Common myeloid progenitor, CD34-positive (primary cell): ENCODE data around the gene MKLN1.
A peak's percentile ranks its signal among the peaks of the same experiment; 100 is the strongest.
"Not testable (repeated sequence)": the region's sequence is repeated elsewhere in the genome, so short reads cannot be mapped to it uniquely, and the experiment has no call there.

ENCODE experiments used
- CTCF ChIA-PET: fragments of 350-600 bp; sonication (Branson Sonifier 250); formaldehyde crosslinking; loops from one replicate; lab custom pipeline; 2021; ENCODE audit warnings: antibody characterized with exemption; lab: Charles Lee
- POLR2A ChIA-PET: fragments of 350-600 bp; sonication (Branson Sonifier 250); formaldehyde crosslinking; loops from one replicate; lab custom pipeline; 2021; ENCODE audit warnings: antibody characterized with exemption; lab: Charles Lee
- DNase-seq, 3 donors: peaks; one replicate each; pipeline versions ENCODE4 v3.0.0 to v3.0.0-alpha.2; 2013
- H3K27ac ChIP-seq, 2 experiments: 1 replicate in 1 of 2; 2 replicates in 1 of 2; pipeline ENCODE4 v1.7.0; 2013; ENCODE audit warnings: inconsistent platforms in 2 of 2, low read length in 2 of 2, mild to moderate bottlenecking in 2 of 2, low read depth in 1 of 2, moderate library complexity in 1 of 2; ENCODE audit not compliant: severe bottlenecking in 2 of 2, insufficient read depth in 1 of 2, poor library complexity in 1 of 2
- H3K27me3 ChIP-seq, 5 experiments: replicated peaks in 2 of 5; 1 replicate in 3 of 5; 2 replicates in 2 of 5; pipeline versions ENCODE4 v1.6.1 to v1.7.0; 2013; ENCODE audit warnings: low read length in 4 of 5, mild to moderate bottlenecking in 2 of 5, moderate library complexity in 2 of 5, inconsistent platforms in 1 of 5; ENCODE audit not compliant: insufficient read depth in 5 of 5, control insufficient read depth in 4 of 5
- H3K36me3 ChIP-seq, 4 experiments: 1 replicate in 2 of 4; 2 replicates in 2 of 4; pipeline versions ENCODE4 v1.6.1 to v1.7.0; 2013; ENCODE audit warnings: low read length in 3 of 4, control low read depth in 1 of 4, mild to moderate bottlenecking in 1 of 4; ENCODE audit not compliant: control insufficient read depth in 4 of 4, insufficient read depth in 4 of 4
- H3K4me1 ChIP-seq, 4 experiments: 1 replicate in 3 of 4; 2 replicates in 1 of 4; pipeline versions ENCODE4 v1.6.1 to v1.7.1; 2013; ENCODE audit warnings: low read length in 3 of 4, mild to moderate bottlenecking in 3 of 4, control low read depth in 1 of 4, inconsistent platforms in 1 of 4, moderate library complexity in 1 of 4; ENCODE audit not compliant: control insufficient read depth in 4 of 4, insufficient read depth in 4 of 4; ENCODE audit errors: control extremely low read depth in 1 of 4
- H3K4me3 ChIP-seq, 7 experiments: 1 replicate in 4 of 7; 2 replicates in 3 of 7; pipeline versions ENCODE4 v1.5.1 to v1.7.0; 2013; ENCODE audit warnings: mild to moderate bottlenecking in 7 of 7, low read length in 6 of 7, moderate library complexity in 6 of 7, inconsistent platforms in 2 of 7, low read depth in 2 of 7, control low read depth in 1 of 7; ENCODE audit not compliant: insufficient read depth in 4 of 7, control insufficient read depth in 1 of 7; ENCODE audit errors: extremely low read depth in 1 of 7
- H3K9me3 ChIP-seq, 5 experiments: 1 replicate in 4 of 5; 2 replicates in 1 of 5; pipeline versions ENCODE4 v1.6.1 to v1.7.1; 2013; ENCODE audit warnings: low read length in 4 of 5, mild to moderate bottlenecking in 2 of 5, inconsistent platforms in 1 of 5, low read depth in 1 of 5, moderate library complexity in 1 of 5; ENCODE audit not compliant: control insufficient read depth in 4 of 5, insufficient read depth in 2 of 5; ENCODE audit errors: control extremely low read depth in 1 of 5
- WGBS: methylation state at CpG from one replicate; pipeline ENCODE4 v1.1.5; 2013; ENCODE audit not compliant: insufficient coverage; 5-methylcytosine and 5-hydroxymethylcytosine counted together

The MKLN1 gene

DNA sequence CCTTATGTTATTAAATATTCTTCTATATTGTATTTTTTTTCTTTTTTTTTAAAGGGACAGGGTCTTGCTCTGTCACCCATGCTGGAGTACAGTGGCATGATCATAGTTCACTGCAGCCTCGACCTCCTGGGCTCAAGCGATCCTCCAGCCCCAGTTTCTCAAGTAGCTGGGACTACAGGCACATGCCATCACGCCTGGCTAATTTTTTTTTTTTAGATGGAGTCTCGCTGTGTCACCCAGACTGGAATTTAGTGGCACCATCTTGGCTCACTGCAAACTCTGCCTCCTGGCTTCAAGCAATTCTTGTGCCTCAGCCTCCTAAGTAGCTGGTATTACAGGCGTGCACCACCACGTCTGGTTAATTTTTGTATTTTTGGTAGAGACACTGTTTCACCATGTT, 5.1 kb downstream of the MKLN1 start:
- Histone ChIP-seq H3K9me3 (peaks cover 0 to 29% (median 6%) of the 10 kb centered on the region in 5 experiments), H3K4me1 (peaks cover 13 to 19% (median 16%) of the 10 kb centered on the region in 4 experiments)
- H3K27ac ChIP-seq, H3K4me3 ChIP-seq, CTCF ChIA-PET, H3K27me3 ChIP-seq, H3K36me3 ChIP-seq, DNase-seq: not testable (repeated sequence)
- POLR2A ChIA-PET = interaction anchor here (0.6 kb wide), 1 partner anchor 12 kb away, joined by 3 read pairs; no protein-coding TSS in a partner anchor
- 100% methylated on average over 5 of the region's 6 CpGs for WGBS

GRCh38 chr7:131335639-131336381, 8.1 kb downstream of the MKLN1 start:
- ChIA-PET CTCF (interaction anchor here (1.2 to 1.7 kb wide), 6 partner anchors 9 to 57 kb away, joined by 3 to 5 read pairs (median 4); no protein-coding TSS in a partner anchor), POLR2A (interaction anchor here (0.6 to 2.1 kb wide), 3 partner anchors 10 to 375 kb away, joined by 3 to 4 read pairs (median 4); no protein-coding TSS in a partner anchor)
- Histone ChIP-seq H3K4me3 (no peak overlapping the region), H3K27me3 (no peaks in the 10 kb centered on the region), H3K36me3 (peaks cover 3 to 10% (median 10%) of the 10 kb centered on the region in 4 experiments), H3K4me1 (peaks cover 0 to 2% (median 0%) of the 10 kb centered on the region in 4 experiments), H3K9me3 (peaks cover 0 to 45% (median 10%) of the 10 kb centered on the region in 5 experiments), H3K27ac (no peak overlapping the region)
- no peak for DNase-seq
- WGBS = no CpG with 5 or more reads among the region's 2 CpGs

- Histone ChIP-seq H3K4me3 (no peak overlapping the region), H3K36me3 (peaks cover 3 to 13% (median 10%) of the 10 kb centered on the region in 4 experiments), H3K9me3 (peaks cover 0 to 45% (median 10%) of the 10 kb centered on the region in 5 experiments), H3K27ac (no peak overlapping the region), H3K27me3 (no peaks in the 10 kb centered on the region), H3K4me1 (peaks cover 0 to 2% (median 0%) of the 10 kb centered on the region in 4 experiments)
- CTCF ChIA-PET = interaction anchor here (0.5 to 1.7 kb wide), 6 partner anchors 10 to 56 kb away, joined by 3 to 5 read pairs (median 4); no protein-coding TSS in a partner anchor
- peak; percentile 25 to 73 (median 63) for DNase-seq
- 100% methylated on average over 1 of the region's 2 CpGs for WGBS
- POLR2A ChIA-PET = interaction anchor here (1.5 to 2.1 kb wide), 2 partner anchors 8 to 10 kb away, joined by 3 to 4 read pairs; no protein-coding TSS in a partner anchor
These were observed 9.3 kb downstream of the MKLN1 start for GRCh38 chr7:131336956-131337355.

DNA sequence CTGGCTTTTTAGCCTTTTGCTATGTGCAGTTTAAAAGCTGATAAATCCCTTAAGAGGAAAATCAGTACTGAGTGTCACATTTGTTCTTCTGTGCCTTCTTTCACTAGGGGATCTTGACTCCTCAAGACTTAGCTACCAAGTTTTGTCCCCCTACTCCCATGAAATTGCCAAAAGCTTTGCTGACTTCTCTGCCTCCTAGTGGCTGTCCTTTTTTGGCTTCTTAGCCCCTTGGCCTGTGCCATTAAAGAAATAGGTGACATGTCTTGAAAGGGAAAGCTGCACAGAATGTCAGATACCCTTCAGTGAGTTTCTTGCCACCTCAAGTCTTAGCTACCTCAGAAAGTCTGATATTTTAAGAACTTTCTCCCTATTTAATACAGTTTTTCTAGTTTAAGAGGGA, 10.5 kb downstream of the MKLN1 start:
- Histone ChIP-seq H3K4me3 (no peak overlapping the region), H3K4me1 (peaks cover 0 to 2% (median 0%) of the 10 kb centered on the region in 4 experiments), H3K27me3 (no peaks in the 10 kb centered on the region), H3K27ac (no peak overlapping the region), H3K9me3 (peaks cover 0 to 45% (median 10%) of the 10 kb centered on the region in 5 experiments), H3K36me3 (peaks cover 3 to 16% (median 7%) of the 10 kb centered on the region in 4 experiments)
- CTCF ChIA-PET = interaction anchor here (1.0 to 1.4 kb wide), 2 partner anchors 9 to 442 kb away, joined by 3 to 4 read pairs; no protein-coding TSS in a partner anchor
- no peak for DNase-seq
- POLR2A ChIA-PET = no interaction called here

DNA sequence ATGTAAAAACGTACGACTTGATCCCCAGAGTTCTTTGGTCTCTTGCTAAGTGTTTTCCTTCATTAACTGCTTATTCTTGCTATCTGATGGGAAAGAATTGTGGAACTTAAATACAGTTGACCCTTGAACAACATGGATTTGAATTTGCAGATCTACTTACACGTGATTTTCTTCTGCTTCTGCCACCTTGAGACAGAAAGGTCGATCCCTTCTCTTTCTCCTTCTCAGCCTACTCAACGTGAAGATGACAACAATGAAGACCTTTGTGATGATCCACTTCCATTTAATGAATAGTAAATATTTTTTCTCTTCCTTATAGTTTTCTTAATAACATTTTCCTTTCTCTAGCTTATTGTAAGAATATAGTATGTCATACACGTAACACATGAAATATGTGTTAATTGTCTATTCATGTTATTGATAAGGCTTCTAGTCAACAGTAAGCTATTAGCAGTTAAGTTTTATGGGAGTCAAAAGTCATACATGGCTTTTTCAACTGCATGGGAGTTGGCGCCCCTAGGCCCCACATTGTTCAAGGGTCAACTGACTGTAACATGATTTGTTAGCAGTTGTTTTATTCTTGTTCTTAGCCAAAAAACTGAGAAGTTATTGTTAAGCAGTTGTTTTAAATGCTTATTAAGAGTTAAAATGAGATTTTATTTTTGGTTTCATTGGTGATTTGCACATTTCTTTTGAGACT, 11.2 kb downstream of the MKLN1 start:
- H3K27me3 ChIP-seq = no peaks in the 10 kb centered on the region
- ChIA-PET CTCF (interaction anchor here (1.0 to 1.4 kb wide), 2 partner anchors 8 to 442 kb away, joined by 3 to 4 read pairs; no protein-coding TSS in a partner anchor), POLR2A (interaction anchor here (1.0 kb wide), 1 partner anchor 11 kb away, joined by 3 read pairs; the partner anchor contains the start of gene MKLN1)
- H3K27ac ChIP-seq = no peak overlapping the region
- H3K4me3 ChIP-seq = no peak overlapping the region
- DNase-seq = no peak
- WGBS = 94% methylated on average over 3 of the region's 7 CpGs
- peaks cover 0 to 2% (median 0%) of the 10 kb centered on the region in 4 experiments for H3K4me1 ChIP-seq
- peaks cover 0 to 45% (median 10%) of the 10 kb centered on the region in 5 experiments for H3K9me3 ChIP-seq
- H3K36me3 ChIP-seq = peaks cover 3 to 16% (median 6%) of the 10 kb centered on the region in 4 experiments

- Histone ChIP-seq H3K27me3 (no peaks in the 10 kb centered on the region), H3K9me3 (peaks cover 0 to 23% (median 7%) of the 10 kb centered on the region in 5 experiments), H3K4me1 (peaks cover 0 to 2% (median 0%) of the 10 kb centered on the region in 4 experiments), H3K4me3 (no peak overlapping the region), H3K27ac (no peak overlapping the region), H3K36me3 (peaks cover 0 to 13% (median 5%) of the 10 kb centered on the region in 4 experiments)
- CTCF ChIA-PET = interaction anchor here (0.9 kb wide), 1 partner anchor 21 kb away, joined by 3 read pairs; no protein-coding TSS in a partner anchor
- POLR2A ChIA-PET = no interaction called here
- WGBS = no CpG with 5 or more reads among the region's 1 CpG
- DNase-seq = no peak
These were observed 14.0 kb downstream of the MKLN1 start for GRCh38 chr7:131341690-131342089.
